HT1080 (cell line): Measurements from ENCODE around the gene KRTCAP2. TPM values are rescaled to one million over a fixed set of nuclear protein-coding genes. Genes with fewer than 3 reads are reported as not detected.
A peak's percentile ranks its signal among the peaks of the same experiment; 100 is the strongest.
"Not testable (repeated sequence)": the region's sequence is repeated elsewhere in the genome, so short reads cannot be mapped to it uniquely, and the experiment has no call there.

ENCODE experiments used
- DNase-seq: peaks from one replicate; pipeline ENCODE4 v3.0.0-alpha.2; 2015; ENCODE audit warnings: low read depth
- total RNA-seq: library from RNA; depleted of rRNA; stranded (reverse); fragments of >200 nt; shearing (Covaris generic); gene quantifications from 2 replicates; pipeline ENCODE4 v1.2.3, GENCODE V29; 2014

KRTCAP2 gene
- total RNA-seq, 1 experiment from 2014 or later = 170 TPM

GRCh38 chr1:155170101-155170785 is 2.9 kb downstream of the KRTCAP2 start:
- no peak for DNase-seq

- no peak for DNase-seq
Measured at GRCh38 chr1:155169541-155169940, 3.6 kb downstream of the KRTCAP2 start.

GRCh38 chr1:155168456-155169210 is 4.5 kb downstream of the KRTCAP2 start:
- no peak for DNase-seq

GRCh38 chr1:155168105-155168445 is 5.0 kb downstream of the KRTCAP2 start:
- not testable (repeated sequence) for DNase-seq

GRCh38 chr1:155167166-155168104 is 5.7 kb downstream of the KRTCAP2 start:
- DNase-seq = peak; percentile 79

GRCh38 chr1:155166471-155167165 is 6.5 kb downstream of the KRTCAP2 start:
- no peak for DNase-seq

GRCh38 chr1:155166051-155166470 is 7.0 kb downstream of the KRTCAP2 start:
- no peak for DNase-seq

- DNase-seq = not testable (repeated sequence)
Measured at GRCh38 chr1:155164625-155165024, 8.5 kb downstream of the KRTCAP2 start.

GRCh38 chr1:155163785-155164184 is 9.3 kb downstream of the KRTCAP2 start:
- not testable (repeated sequence) for DNase-seq

GRCh38 chr1:155162631-155163030 is 10.5 kb downstream of the KRTCAP2 start:
- not testable (repeated sequence) for DNase-seq

- no peak for DNase-seq
Measured at GRCh38 chr1:155160128-155160527, 13.0 kb downstream of the KRTCAP2 start.

GRCh38 chr1:155158991-155159390 is 14.1 kb downstream of the KRTCAP2 start:
- DNase-seq = no peak

GRCh38 chr1:155155996-155156643 is 17.0 kb downstream of the KRTCAP2 start:
- DNase-seq = not testable (repeated sequence)

- no peak for DNase-seq
Measured at GRCh38 chr1:155145491-155145890, 27.6 kb downstream of the KRTCAP2 start.

- no peak for DNase-seq
Measured at GRCh38 chr1:155141749-155142148, 31.4 kb downstream of the KRTCAP2 start.

- no peak for DNase-seq
Measured at GRCh38 chr1:155140630-155140953, 32.5 kb downstream of the KRTCAP2 start.

- DNase-seq = peak; percentile 72
Measured at GRCh38 chr1:155139895-155140629, 33.0 kb downstream of the KRTCAP2 start, which contains the start of gene DPM3. TSS of gene DPM3 (minus strand) at chr1:155140531. CDS start at chr1:155140240, 291 bp downstream.

- DNase-seq = no peak
Measured at GRCh38 chr1:155137154-155137949, 35.8 kb downstream of the KRTCAP2 start.

- no peak for DNase-seq
Measured at GRCh38 chr1:155136748-155137147, 36.4 kb downstream of the KRTCAP2 start.
